ENCODE measurements around the gene PRPF31.
"Not testable (repeated sequence)": the region's sequence is repeated elsewhere in the genome, so short reads cannot be mapped to it uniquely, and the experiment has no call there.

PRPF31 gene

DNA sequence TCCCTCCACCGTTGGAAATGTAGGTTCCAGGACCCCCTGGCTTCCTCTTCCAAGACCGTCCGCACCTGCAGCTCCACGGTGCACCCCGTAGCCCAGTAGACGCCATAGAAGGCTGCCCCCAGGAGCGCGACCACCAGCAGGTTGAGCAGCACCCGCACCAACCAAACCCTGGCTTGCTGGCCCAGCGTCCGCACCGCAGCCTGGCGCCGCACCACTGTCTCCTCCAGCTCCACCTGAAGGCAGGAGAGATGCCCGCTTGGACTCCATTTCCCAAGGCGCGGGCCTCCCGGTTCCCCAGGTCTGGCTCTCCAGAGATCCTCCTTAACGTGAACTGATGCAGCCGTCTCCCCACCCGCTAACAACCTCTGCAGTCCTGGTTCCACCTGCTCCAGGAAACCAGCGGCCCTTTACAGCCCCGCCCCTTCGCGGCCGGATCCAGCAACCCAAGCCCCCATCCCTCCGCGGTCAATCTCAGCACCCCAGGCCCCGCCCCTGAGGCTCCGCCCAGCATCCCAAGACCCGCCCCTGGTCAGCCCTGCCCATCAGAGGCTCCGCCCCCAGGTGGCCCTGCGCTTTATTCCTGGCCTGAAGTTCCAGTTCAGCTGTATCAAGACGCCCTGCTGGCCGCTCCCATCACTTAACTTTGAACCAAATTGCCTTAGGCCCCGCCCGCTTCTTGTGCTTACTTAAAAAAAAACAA lies 49.0 kb downstream of the PRPF31 start:
- no peak for DNase-seq

DNA sequence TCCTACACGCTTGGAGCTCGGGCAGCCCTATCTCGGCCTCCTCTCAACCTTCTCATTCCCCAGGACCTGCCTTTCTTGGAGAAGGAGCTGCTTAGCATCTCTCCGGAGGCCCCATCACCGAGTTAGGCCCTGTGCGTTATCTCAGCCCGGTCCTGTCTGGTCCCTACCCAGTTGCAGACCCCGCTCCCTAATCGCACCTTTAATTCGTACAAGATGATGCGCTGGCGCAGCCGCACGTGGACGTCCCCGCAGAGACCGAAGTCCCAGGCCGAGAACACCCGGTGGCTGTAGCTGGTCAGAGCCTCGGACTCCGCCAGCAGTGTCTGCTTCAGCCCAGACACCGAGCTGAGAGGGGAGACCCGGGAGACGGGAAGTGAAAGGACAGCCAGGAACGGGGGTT lies 49.7 kb downstream of the PRPF31 start:
- no peak for DNase-seq

- DNase-seq, result peak; percentile 65 to 80
Measured at GRCh38 chr19:54168174-54168917, 52.8 kb downstream of the PRPF31 start.

DNA sequence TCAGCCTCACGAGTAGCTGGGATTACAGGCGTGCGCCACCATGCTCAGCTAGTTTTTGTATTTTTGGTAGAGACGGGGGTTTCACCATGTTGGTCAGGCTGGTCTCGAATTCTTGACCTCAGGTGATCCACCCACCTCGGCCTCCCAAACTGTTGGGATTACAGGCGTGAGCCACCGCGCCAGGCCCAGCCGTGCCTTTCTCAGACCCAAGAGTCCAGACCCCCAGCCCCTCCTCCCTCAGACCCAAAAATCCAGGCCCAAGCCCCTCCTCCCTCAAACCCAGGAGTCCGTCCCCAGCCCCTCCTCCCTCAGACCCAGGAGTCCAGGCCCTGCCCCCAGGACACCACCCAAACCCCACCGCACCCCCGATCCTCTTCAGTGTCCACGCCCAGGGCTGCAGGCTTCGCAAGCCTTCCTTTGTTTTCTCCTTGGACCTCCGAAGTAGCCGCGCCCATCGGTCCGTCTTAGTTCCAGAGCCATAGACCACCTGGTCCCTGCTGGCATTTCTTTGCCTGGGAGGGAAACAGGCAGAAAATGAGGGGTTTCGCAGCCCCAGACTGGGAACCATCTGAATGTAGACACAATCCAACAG lies 53.7 kb downstream of the PRPF31 start:
- no peak for DNase-seq

DNA sequence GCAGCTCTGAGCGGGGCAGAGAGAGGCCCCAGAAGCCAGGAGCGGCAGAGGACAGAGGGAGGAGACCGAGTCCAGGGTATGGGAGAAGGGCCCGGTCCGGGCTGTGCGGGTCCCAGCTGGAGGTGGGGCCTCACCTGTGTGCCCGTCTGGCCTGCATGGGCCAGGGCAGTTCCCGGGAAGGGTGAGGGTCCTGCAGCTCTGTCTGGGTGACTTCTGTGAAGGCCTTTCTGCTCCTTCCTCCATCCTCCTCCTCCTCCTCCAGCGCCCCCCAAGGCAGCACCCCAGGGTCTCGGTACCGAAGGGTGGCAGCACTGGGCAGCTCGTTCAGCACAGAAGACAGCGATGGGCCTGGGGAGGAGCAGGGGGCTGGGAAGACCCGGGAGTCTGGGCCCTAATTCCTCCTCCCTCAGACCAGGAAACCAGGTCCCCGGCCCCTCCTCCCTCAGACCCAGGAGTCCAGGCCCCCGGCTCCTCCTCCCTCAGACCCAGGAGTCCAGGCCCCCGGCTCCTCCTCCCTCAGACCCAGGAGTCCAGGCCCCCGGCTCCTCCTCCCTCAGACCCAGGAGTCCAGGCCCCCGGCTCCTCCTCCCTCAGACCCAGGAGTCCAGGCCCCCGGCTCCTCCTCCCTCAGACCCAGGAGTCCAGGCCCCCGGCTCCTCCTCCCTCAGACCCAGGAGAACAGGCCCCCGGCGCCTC lies 56.3 kb downstream of the PRPF31 start:
- DNase-seq, result not testable (repeated sequence)

- no peak for DNase-seq
Measured at GRCh38 chr19:54172471-54173358, 57.2 kb downstream of the PRPF31 start, which contains the start of gene TMC4. TSS of gene TMC4 (minus strand) at chr19:54173160. CDS start at chr19:54173117, 43 bp downstream.

- no peak for DNase-seq
Measured at GRCh38 chr19:54173359-54173699, 57.8 kb downstream of the PRPF31 start.

GRCh38 chr19:54173951-54174834 lies 58.6 kb downstream of the PRPF31 start:
- no peak for DNase-seq

DNA sequence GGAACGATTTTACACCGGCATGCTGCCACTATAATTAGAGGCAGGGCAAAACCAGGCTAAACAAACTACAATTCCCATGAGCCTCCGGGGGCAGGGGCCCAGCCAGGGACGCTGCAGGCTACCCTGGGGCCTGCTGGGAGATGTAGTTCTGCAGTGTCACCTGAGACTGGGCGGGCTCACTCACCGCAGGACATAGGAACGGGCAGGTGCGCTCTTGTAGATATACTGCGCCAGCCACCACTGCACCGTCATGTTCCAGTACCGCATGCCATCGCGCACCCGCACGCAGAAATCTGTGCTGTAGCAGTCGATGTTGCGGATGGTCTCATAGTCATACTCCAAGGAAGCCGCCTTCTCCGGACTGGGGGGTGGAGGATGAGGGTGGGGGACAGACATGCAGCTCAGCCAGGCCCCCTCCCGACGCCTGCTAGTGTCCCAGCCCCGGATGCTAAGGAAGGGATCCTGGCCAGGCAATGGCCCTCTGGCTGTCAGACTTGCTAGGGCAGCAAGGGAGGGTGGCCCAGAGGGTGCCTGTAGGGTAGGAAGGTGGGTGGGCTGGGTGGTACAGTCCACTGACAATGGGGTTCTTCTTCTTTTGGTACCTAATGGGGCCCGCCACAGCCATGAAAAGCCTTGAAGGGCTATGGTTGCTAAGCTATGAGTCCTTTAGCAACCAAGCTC lies 63.2 kb downstream of the PRPF31 start:
- no peak for DNase-seq

DNA sequence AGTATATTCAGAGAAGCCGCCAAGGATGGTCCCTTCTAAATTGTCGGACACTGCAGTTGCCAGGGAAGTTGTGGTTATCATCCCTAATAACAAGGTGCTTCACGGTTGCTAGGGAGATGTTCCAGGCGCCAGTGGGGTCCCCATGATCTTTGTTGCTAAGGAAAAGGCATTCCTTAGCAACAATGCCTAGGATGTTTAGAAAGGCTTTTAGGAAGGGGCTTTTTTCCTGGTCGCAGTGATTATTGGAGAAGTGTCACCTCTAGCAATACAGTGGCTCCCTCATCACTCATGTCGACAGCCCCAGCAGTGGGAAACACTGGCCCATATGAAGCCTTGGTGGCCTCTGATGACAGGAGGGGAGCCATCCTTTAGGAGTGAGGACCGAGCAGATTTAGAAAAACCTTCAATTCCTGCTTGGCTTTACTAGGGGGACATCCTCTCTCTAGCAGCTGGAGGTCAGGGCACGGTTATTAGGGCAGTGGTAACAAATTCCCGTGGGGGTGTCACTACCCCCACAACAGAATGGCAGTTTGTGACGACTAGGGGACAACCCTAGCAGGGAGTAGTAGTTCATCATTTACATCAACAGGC lies 63.8 kb downstream of the PRPF31 start:
- DNase-seq, result no peak

DNA sequence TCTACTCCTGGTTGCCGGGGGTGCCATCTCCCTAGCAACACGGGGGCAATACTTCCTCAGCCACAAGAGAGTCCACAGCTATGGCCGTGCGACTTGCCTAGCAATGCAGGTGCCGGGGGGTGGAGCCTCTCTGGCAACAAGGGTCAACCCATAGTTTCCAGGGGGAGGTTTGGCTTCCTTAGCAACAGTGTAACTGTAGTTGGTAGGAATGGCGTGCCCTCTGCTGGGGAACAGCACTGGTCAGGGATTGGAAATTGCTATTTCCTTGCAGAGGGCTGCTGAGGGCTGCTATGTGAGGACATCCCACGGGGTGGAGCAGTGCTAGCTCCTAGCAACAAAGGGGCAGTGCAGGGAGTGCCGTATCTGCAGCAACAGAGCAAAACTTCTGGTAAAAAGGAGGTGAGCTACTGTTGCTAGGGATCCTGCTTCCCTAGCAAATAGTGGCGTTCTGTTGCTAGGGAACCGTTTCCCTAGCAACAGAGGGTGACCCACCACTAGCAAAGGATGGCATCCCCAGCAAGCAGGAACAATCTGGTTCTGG lies 64.4 kb downstream of the PRPF31 start:
- DNase-seq, result peak in 1 of 2 experiments; percentile 69

DNA sequence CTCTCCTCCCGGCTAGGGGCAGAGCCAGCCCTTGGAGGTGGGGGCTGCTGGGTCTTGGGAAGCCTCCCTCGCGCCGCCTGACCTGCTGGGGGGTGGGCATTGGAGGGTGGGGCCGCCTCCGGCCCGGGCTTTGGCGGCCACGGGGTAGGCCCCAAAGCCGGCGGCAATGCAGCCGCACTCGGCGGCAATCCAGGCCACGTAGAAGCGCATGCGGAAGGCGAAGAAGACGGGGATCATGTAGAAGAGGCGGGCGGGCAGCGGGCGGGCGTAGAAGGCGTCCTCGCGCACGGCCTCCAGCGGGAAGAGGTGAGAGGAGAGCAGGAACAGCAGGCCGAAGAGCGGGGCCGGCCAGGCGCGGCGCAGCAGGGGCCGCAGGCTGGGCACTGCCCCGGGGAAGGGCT lies 65.1 kb downstream of the PRPF31 start:
- no peak for DNase-seq

Measured in NCI-H524 (cell line).